HepG2 (cell line): ENCODE results near the gene NEURL1B. TPM values are rescaled to one million over a fixed set of nuclear protein-coding genes. Genes with fewer than 3 reads are reported as not detected.

ENCODE experiments used
- ATAC-seq: fragments of 200-7000 bp; cut with Tn5 transposase; 3 replicates; pipeline ENCODE4 v1.9.1; 2020; ENCODE audit warnings: mild to moderate bottlenecking, moderate library complexity
- BruUV-seq: library from RNA; stranded (reverse); fragments of 400-500 nt; replicated peaks from 2 replicates; lab custom pipeline; 2021; lab: Mats Ljungman, UMichigan
- CTCF ChIA-PET: fragments of 300-600 bp; formaldehyde crosslinking; extraction: SDS; loops from one replicate; lab custom pipeline; 2021; ENCODE audit warnings: low total read pairs, inconsistent platforms, low intra/inter-chr PET ratio; lab: Yijun Ruan, JAX
- POLR2A ChIA-PET: fragments of 350-600 bp; sonication (Branson Sonifier 250); formaldehyde crosslinking; loops from one replicate; lab custom pipeline; 2020; ENCODE audit warnings: antibody characterized with exemption, inconsistent platforms; lab: Yijun Ruan, JAX
- DNase-seq: peaks from one replicate; pipeline ENCODE4 v3.0.0-alpha.2; 2015; ENCODE audit warnings: low spot score
- FAIRE-seq: peaks from 3 replicates; lab custom pipeline; 2011; peaks lifted over from hg19 to GRCh38; lab: Jason Lieb, UNC
- H2AFZ ChIP-seq: one replicate; pipeline ENCODE4 v1.6.1; 2011; ENCODE audit warnings: low read length, inconsistent platforms
- H3K27ac ChIP-seq: fragments of 300-600 bp; 3 replicates; pipeline ENCODE4 v1.8.0; 2011; ENCODE audit warnings: mixed run types, mild to moderate bottlenecking, mixed read lengths, low read length, inconsistent platforms; ENCODE audit not compliant: insufficient read depth; ENCODE audit errors: extremely low read length
- H3K27me3 ChIP-seq, 2 experiments: fragments of 200-600 bp in 1 of 2; 2 replicates in 1 of 2; 3 replicates in 1 of 2; pipeline versions ENCODE4 v1.6.0 to v1.8.0; 2011; ENCODE audit warnings: low read length in 2 of 2, mild to moderate bottlenecking in 2 of 2, moderate library complexity in 2 of 2, inconsistent platforms in 1 of 2; ENCODE audit not compliant: insufficient read depth in 2 of 2, control insufficient read depth in 1 of 2
- H3K36me3 ChIP-seq, 2 experiments: fragments of 200-600 bp in 1 of 2; replicated peaks in 1 of 2; 2 replicates in 1 of 2; 3 replicates in 1 of 2; pipeline versions ENCODE4 v1.5.1 to v1.8.0; 2011; ENCODE audit warnings: low read length in 2 of 2, inconsistent platforms in 1 of 2; ENCODE audit not compliant: insufficient read depth in 2 of 2, control insufficient read depth in 1 of 2
- H3K4me1 ChIP-seq: 2 replicates; pipeline ENCODE4 v1.5.1; 2012; ENCODE audit warnings: low read length, inconsistent platforms; ENCODE audit not compliant: insufficient read depth
- H3K4me2 ChIP-seq: 2 replicates; pipeline ENCODE4 v1.6.0; 2011; ENCODE audit warnings: low read depth, low read length, inconsistent platforms
- H3K4me3 ChIP-seq, 3 experiments: fragments of 200-600 bp in 1 of 3; sonication (generic), shearing (Covaris generic) in 1 of 3; replicated peaks in 1 of 3; 2 replicates each; pipeline ENCODE4 v1.5.1; 2011 to 2016; ENCODE audit warnings: low read length in 3 of 3, inconsistent platforms in 2 of 3, low read depth in 2 of 3, mild to moderate bottlenecking in 2 of 3, control low read depth in 1 of 3, mixed read lengths in 1 of 3; ENCODE audit not compliant: insufficient read depth in 1 of 3
- H3K79me2 ChIP-seq: one replicate; pipeline ENCODE4 v1.6.1; 2011; ENCODE audit warnings: low read length, inconsistent platforms; ENCODE audit not compliant: insufficient read depth
- H3K9ac ChIP-seq: 2 replicates; pipeline ENCODE4 v1.6.0; 2011; ENCODE audit warnings: mild to moderate bottlenecking, low read depth, low read length, inconsistent platforms; ENCODE audit not compliant: insufficient read depth
- H3K9me3 ChIP-seq: 2 replicates; pipeline ENCODE4 v1.5.1; 2012; ENCODE audit warnings: mild to moderate bottlenecking, low read length
- H4K20me1 ChIP-seq: 2 replicates; pipeline ENCODE4 v1.6.0; 2011; ENCODE audit warnings: inconsistent platforms, mild to moderate bottlenecking, low read length, moderate library complexity; ENCODE audit not compliant: insufficient read depth
- CREM ChIP-seq, 2 experiments: sonication (generic) in 1 of 2; formaldehyde crosslinking in 1 of 2; IDR thresholded peaks; 2 replicates each; pipeline versions ENCODE4 v1.4.0 to v1.6.1; 2016 to 2020; ENCODE audit warnings: antibody characterized with exemption in 1 of 2, mild to moderate bottlenecking in 1 of 2, missing genetic modification reagents in 1 of 2
- ETV5 ChIP-seq: IDR thresholded peaks from 2 replicates; pipeline ENCODE4 v1.6.1; 2018; ENCODE audit warnings: missing biosample characterization, missing genetic modification reagents, inconsistent platforms, borderline replicate concordance
- GPBP1L1 ChIP-seq: sonication (generic); formaldehyde crosslinking; IDR thresholded peaks from 2 replicates; pipeline ENCODE4 v1.5.0; 2020; ENCODE audit warnings: mild to moderate bottlenecking, missing genetic modification reagents
- HOXD1 ChIP-seq: sonication (generic); formaldehyde crosslinking; IDR thresholded peaks from 2 replicates; pipeline ENCODE4 v1.5.0; 2020; ENCODE audit warnings: missing genetic modification reagents
- POLR2G ChIP-seq: fragments of 200-400 bp; formaldehyde crosslinking; IDR thresholded peaks from 2 replicates; pipeline ENCODE4 v1.6.1; 2018; ENCODE audit warnings: mild to moderate bottlenecking, low read depth, low read length, moderate library complexity
- RNF2 ChIP-seq: fragments of 450-650 bp; conservative IDR thresholded peaks from 2 replicates; pipeline ENCODE4 v1.6.1; 2016; ENCODE audit warnings: low read depth
- SCMH1 ChIP-seq: sonication (generic); formaldehyde crosslinking; IDR thresholded peaks from 2 replicates; pipeline ENCODE4 v1.9.0; 2021; ENCODE audit warnings: missing genetic modification reagents, mild to moderate bottlenecking, borderline replicate concordance
- SP1 ChIP-seq, 2 experiments: fragments of 450-650 bp in 1 of 2; sonication (generic) in 1 of 2; formaldehyde crosslinking in 1 of 2; IDR thresholded peaks; 2 replicates each; pipeline versions ENCODE4 v1.4.0 to v1.6.1; 2016 to 2020; ENCODE audit warnings: missing genetic modification reagents in 1 of 2
- ZFP37 ChIP-seq: sonication (generic); formaldehyde crosslinking; IDR thresholded peaks from 2 replicates; pipeline ENCODE4 v1.4.0; 2020; ENCODE audit warnings: missing genetic modification reagents, borderline replicate concordance
- ZKSCAN8 ChIP-seq: IDR thresholded peaks from 2 replicates; pipeline ENCODE4 v1.6.1; 2016; ENCODE audit warnings: borderline replicate concordance, missing genetic modification reagents, missing compliant biosample characterization
- ZNF350 ChIP-seq: sonication (generic); formaldehyde crosslinking; IDR thresholded peaks from 2 replicates; pipeline ENCODE4 v1.4.0; 2020; ENCODE audit warnings: mild to moderate bottlenecking, low read depth, missing genetic modification reagents, borderline replicate concordance
- ZNF44 ChIP-seq: sonication (generic); formaldehyde crosslinking; IDR thresholded peaks from 2 replicates; pipeline ENCODE4 v1.5.1; 2020; ENCODE audit warnings: mild to moderate bottlenecking, missing genetic modification reagents
- ZNF501 ChIP-seq: sonication (generic); formaldehyde crosslinking; IDR thresholded peaks from 2 replicates; pipeline ENCODE4 v1.5.1; 2020; ENCODE audit warnings: mild to moderate bottlenecking, moderate library complexity, missing genetic modification reagents
- ZNF777 ChIP-seq: sonication (generic); formaldehyde crosslinking; IDR thresholded peaks from 2 replicates; pipeline ENCODE4 v1.4.0; 2020; ENCODE audit warnings: missing genetic modification reagents
- WGBS: methylation state at CpG from one replicate; pipeline ENCODE4 v1.1.6; 2017; ENCODE audit warnings: low lambda C conversion rate; 5-methylcytosine and 5-hydroxymethylcytosine counted together
- in situ Hi-C: cut with HindIII; loops from 2 replicates; pipeline ENCODE4 v1.10.0; 2017; ENCODE audit warnings: low pct_unique_long_range_greater_than_20kb; ENCODE audit not compliant: extremely low pct_ligation_motif_present
- intact Hi-C: fragments of 100-400 bp; cut with micrococcal nuclease; formaldehyde crosslinking; loops from one replicate; pipeline ENCODE4 v1.10.0; 2022; ENCODE audit not compliant: unreplicated experiment
- polyA plus RNA-seq, 8 experiments: library from polyadenylated mRNA; depleted of rRNA in 3 of 8; stranded (reverse) in 7 of 8; unstranded in 1 of 8; fragments of >200 nt; fragmentation: Illumina TruSeq in 4 of 8; extraction: Trizol in 4 of 8; gene quantifications; 2 replicates each; pipeline versions ENCODE4 v1.2.1 to v1.2.3, GENCODE V29; 2011 to 2016; ENCODE audit warnings: low read depth in 4 of 8, missing spikeins in 1 of 8, mixed read lengths in 1 of 8; ENCODE audit not compliant: insufficient read depth in 1 of 8
- total RNA-seq, 5 experiments: library from RNA; depleted of rRNA; stranded (reverse); fragments of >200 nt; fragmentation: Illumina TruSeq; extraction: Trizol; gene quantifications; 2 replicates each; pipeline ENCODE4 v1.2.3, GENCODE V29; 2016; ENCODE audit warnings: low read depth in 1 of 5
- TF ChIP-seq, protein P1 (sequence below): sonication (generic); formaldehyde crosslinking; IDR thresholded peaks from 2 replicates; pipeline ENCODE4 v1.5.0; 2020; ENCODE audit warnings: missing genetic modification reagents

The NEURL1B gene
- total and polyA plus RNA-seq, 2 of the 13 experiments (the other 11 are each of a cell fraction or from before 2014, with no cell fraction given): 0.09 to 0.13 TPM

DNA sequence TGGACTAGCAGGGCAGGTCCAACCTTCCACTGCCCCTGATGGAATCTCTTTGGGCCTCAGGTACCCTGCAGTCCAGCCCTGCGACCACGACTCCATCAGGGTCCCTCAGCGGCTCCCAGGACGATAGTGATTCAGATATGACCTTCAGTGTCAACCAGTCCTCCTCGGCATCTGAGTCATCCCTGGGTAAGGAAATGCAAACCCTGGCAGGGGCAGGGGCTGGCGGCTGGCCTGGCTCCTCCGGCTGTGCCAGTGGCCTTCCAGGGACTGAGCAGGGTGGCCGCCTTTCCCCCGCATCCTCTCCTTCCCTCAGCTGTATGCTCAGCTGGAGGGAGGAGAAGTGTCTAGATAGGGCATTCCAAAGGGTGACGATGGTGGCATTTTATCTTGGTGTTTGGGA lies 45.0 kb downstream of the NEURL1B start (continued):
- TF ChIP-seq GPBP1L1 (CRISPR knock-in tag) (no peak), CREM (IDR thresholded peaks at IDR 0.05) (no peak), CREM (CRISPR knock-in tag; IDR thresholded peaks at IDR 0.05) (no peak), ZNF44 (CRISPR knock-in tag) (no peak)

- Histone ChIP-seq H3K36me3 (no peaks in the 10 kb centered on the region), H2AFZ (no peak overlapping the region), H3K27me3 (peaks cover 0 to 28% of the 10 kb centered on the region in 2 experiments; a peak in 3 of 5 replicates), H3K27ac (no peak overlapping the region), H3K4me3 (no peak overlapping the region), H3K79me2 (no peaks in the 10 kb centered on the region), H4K20me1 (no peaks in the 10 kb centered on the region), H3K9me3 (no peaks in the 10 kb centered on the region), H3K4me1 (peaks cover 27% of the 10 kb centered on the region), H3K9ac (no peak overlapping the region), H3K4me2 (no peak overlapping the region)
- ChIA-PET POLR2A (no interaction called here), CTCF (no interaction called here)
- FAIRE-seq (no peak), DNase-seq (no peak), ATAC-seq (no peak)
- BruUV-seq: no TSS peak
- in situ Hi-C loops: no loop called here
- WGBS: 66% methylated on average over 20 of the region's 37 CpGs
- intact Hi-C loops: loop anchor here (10.0 kb wide), 1 partner anchor 362 kb away; no protein-coding TSS in a partner anchor
- no peak for TF ChIP-seq SCMH1
- no peak for TF ChIP-seq ZKSCAN8 (CRISPR knock-in tag)
- no peak for TF ChIP-seq RNF2
- TF ChIP-seq SP1 (IDR thresholded peaks at IDR 0.05): no peak
- no peak for TF ChIP-seq SP1 (CRISPR knock-in tag; IDR thresholded peaks at IDR 0.05)
- TF ChIP-seq, protein P1, sequence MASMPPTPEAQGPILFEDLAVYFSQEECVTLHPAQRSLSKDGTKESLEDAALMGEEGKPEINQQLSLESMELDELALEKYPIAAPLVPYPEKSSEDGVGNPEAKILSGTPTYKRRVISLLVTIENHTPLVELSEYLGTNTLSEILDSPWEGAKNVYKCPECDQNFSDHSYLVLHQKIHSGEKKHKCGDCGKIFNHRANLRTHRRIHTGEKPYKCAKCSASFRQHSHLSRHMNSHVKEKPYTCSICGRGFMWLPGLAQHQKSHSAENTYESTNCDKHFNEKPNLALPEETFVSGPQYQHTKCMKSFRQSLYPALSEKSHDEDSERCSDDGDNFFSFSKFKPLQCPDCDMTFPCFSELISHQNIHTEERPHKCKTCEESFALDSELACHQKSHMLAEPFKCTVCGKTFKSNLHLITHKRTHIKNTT (CRISPR knock-in tag): no peak
- TF ChIP-seq ZNF350 (CRISPR knock-in tag): no peak
- TF ChIP-seq ZFP37: no peak
- no peak for TF ChIP-seq POLR2G
- TF ChIP-seq HOXD1 (CRISPR knock-in tag): no peak
- TF ChIP-seq ETV5 (CRISPR knock-in tag): no peak
- TF ChIP-seq ZNF501 (CRISPR knock-in tag): no peak
- no peak for TF ChIP-seq ZNF777
These were observed 45.7 kb downstream of the NEURL1B start for GRCh38 chr5:172686539-172687390.
